ENCODE measurements around the gene OXER1.

The OXER1 gene

DNA sequence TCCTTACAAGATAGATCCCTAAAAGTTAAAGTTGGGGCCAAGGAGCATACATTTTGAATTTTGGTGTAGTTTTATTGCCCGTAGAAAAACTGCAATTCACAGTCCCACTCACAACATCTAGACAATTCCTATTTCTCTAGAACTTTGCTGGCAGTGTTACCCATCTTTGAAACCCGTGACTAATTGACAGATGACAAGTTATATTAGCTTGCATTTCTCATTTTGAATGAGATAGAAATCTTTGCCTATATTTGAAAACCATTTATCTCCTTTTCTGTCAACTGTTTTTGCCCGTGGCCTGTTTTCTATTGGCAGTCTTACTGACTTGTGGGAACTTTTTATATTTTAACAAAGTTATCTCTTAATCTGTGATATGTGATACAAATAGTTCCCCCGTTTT is 50.0 kb downstream of the OXER1 start:
- no peak for DNase-seq (ENCODE audit: low read depth)
- no peak overlapping the region for H3K4me3 ChIP-seq (ENCODE audit: low read depth, low read length)
- TF ChIP-seq, protein P1, sequence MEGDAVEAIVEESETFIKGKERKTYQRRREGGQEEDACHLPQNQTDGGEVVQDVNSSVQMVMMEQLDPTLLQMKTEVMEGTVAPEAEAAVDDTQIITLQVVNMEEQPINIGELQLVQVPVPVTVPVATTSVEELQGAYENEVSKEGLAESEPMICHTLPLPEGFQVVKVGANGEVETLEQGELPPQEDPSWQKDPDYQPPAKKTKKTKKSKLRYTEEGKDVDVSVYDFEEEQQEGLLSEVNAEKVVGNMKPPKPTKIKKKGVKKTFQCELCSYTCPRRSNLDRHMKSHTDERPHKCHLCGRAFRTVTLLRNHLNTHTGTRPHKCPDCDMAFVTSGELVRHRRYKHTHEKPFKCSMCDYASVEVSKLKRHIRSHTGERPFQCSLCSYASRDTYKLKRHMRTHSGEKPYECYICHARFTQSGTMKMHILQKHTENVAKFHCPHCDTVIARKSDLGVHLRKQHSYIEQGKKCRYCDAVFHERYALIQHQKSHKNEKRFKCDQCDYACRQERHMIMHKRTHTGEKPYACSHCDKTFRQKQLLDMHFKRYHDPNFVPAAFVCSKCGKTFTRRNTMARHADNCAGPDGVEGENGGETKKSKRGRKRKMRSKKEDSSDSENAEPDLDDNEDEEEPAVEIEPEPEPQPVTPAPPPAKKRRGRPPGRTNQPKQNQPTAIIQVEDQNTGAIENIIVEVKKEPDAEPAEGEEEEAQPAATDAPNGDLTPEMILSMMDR (IDR thresholded peaks at IDR 0.05; ENCODE audit: low read depth, low read length, missing control alignments) = no peak
- in situ Hi-C loops (cut with HindIII; ENCODE audit: low sequenced_read_pairs) = no loop called here

- in situ Hi-C loops (cut with HindIII; ENCODE audit: low sequenced_read_pairs) = no loop called here
- TF ChIP-seq, protein P1 (IDR thresholded peaks at IDR 0.05; ENCODE audit: low read depth, low read length, missing control alignments) = no peak
- DNase-seq (ENCODE audit: low read depth) = no peak
- no peak overlapping the region for H3K4me3 ChIP-seq (ENCODE audit: low read depth, low read length)
These were observed 51.0 kb downstream of the OXER1 start for GRCh38 chr2:42712934-42713333.

Measured in astrocyte of the cerebellum (primary cell).